Measurements from ENCODE around the gene CD244.

CD244 gene

DNA sequence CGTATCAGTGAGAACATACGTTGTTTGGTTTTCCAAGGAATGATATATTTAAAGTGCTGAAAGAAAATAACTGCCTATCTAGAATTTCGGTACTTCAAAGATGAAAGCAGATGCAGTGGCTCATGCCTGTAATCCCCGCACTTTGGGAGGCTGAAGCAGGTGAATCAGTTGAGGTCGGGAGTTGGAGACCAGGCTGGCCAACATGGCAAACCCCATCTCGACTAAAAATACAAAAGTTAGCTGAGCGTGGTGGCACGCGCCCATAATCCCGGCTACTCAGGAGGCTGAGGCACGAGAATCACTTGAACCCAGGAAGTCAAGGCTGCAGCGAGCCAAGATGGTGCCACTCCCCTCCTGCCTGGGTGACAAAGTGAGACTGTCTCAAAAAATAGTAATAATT is 16.4 kb downstream of the CD244 start:
- no peak for DNase-seq (ENCODE audit: low read depth in 4 of 4, low spot score in 1 of 4)

DNA sequence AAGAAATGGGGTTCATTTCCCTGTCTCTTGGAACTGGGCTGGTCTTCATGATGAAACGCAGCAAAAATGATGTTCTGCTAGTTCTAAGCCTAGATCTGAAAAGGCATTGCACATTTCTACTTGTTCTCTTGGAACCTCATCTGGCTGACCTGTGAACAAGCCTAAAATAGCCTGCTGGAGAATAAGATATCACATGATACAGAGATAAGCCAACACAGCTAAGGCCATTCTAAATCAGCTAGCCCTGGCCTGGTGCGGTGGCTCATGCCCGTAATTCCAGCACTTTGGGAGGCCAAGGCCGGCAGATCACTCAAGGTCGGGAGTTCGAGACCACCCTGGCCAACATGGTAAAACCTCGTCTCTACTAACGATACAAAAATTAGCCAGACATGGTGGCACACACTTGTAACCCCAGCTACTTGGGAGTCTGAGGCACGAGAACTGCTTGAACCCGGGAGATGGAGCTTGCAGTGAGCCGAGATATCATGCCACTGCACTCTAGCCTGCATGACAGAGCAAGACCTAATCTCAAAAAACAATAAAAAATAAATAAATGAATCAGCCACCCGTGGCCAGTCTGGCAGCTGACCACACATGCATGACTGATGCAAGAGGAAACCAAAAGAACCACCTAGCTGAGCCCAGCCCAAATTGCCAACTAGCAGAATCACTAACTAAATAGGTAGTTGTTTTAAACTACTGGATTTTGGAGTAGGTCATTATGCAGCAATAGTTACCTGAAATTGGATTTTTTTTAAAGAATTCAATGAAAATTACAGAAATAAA is 18.0 kb downstream of the CD244 start:
- no peak for DNase-seq (ENCODE audit: low read depth in 4 of 4, low spot score in 1 of 4)

DNA sequence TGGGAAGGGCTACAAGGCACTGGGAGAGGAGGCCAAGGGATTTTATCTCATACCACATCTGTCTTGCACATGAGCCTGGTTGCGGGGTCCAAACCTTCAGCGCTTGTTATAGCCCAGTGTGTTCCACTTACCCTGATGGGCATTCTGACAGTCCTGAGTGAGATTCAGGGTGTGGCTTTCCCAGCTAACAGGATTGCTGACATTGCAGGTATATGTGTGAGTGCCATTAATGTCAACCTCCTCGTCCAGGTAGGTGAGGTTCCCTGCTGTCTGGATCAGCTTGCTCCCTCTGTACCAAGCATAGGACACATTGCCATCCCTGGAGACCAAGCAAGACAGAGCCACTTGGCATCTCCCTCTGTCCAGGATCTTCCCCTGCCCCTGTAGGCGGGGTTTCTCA is 21.6 kb downstream of the CD244 start:
- DNase-seq (ENCODE audit: low read depth in 4 of 4, low spot score in 1 of 4) = no peak

DNA sequence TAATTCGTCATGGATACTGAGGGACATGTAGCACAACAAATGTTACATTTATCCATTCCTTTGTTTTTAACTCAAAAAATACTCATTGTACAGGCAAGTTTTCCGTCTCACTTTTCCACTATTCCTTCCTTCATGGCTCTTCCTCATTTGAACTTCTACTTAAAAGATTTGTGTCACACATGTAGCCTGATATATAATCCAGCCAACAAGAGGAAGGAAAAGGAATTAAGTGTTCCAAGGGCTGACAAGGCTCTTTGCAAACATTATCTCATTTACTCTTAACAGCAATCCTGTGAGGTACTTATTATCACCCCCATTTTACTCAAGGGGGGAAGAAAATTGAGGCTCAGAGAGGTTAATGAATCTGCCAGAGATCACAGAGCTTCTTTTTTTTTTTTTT is 22.9 kb downstream of the CD244 start:
- no peak for DNase-seq (ENCODE audit: low read depth in 4 of 4, low spot score in 1 of 4)

DNA sequence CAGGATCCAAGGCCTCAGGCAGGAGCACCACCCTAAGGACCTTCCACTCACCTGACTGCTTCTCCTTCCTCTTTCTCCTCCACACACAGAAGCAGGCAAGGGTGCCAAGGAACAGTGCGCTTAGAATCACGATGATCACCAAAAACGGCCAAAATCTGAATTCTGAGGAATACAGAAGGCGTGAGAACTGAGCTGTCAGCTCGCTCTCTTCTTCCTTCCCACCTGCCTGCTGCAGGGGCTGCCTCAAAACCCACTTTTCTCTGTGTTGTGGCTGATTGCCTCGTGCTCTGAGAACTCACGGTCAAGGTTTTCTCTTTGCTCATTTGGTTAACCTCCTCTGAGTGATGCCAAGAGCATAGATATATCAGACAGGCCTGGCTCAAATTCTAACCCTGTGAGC is 23.8 kb downstream of the CD244 start:
- no peak for DNase-seq (ENCODE audit: low read depth in 4 of 4, low spot score in 1 of 4)

DNA sequence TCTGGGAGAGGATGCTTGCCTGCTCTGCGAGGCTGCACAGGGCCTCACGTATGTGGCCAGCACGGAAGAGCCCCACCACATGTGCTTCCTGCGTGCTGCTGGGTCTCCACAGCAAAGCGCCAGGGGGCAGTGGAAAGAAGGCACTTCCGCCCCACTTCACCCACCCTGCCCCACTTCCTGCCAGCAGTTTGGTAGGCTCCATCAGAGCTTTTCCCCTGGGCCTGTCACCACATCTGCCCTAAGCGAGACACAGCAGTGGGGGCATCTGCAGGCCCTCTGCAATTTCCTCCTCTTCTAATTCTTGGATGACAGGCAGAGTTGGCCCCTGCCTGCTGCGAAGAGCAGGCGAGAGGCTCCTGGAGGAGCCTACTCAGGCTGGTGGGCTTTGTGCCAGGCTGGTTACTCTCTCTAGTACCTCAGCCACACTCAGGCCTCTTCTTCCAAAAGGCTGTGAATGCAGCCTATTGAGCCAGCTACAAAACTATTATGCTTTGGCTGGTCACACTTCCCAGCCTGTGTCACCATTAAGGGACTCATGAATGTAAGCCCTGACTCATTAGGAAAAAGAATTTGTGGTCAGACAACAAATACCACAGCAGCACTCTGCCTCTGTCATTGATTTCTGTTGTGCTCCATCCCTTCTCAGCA is 25.0 kb downstream of the CD244 start:
- DNase-seq (ENCODE audit: low read depth in 4 of 4, low spot score in 1 of 4) = peak; percentile 24 to 65 (median 37)

DNA sequence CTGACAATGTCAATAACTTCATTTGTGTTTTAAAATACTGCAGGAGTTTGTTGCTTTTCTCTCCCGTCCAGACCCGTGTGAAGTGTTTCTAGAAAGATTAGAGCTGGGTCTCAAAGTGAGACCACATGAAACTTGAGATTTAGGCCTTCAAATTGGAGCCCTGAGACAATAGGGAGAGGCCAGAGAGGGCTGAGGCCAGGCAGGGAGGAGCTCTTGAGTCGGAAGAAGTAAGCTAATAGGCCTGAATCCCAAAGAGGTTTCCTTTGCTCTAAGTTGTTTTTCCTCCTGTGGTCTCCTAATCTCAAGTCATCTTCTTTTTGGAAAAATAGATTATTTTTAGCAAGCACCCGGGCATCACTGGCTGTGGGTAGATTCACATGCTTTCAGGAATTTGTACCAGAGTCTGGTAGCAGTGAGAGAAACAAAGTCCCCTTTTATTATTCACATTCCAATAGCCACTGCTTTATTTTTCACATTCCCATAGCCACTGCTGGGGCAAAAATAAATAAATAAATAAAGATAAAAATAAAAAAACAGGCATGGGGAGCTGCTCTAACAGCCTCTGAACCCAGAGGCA is 25.6 kb downstream of the CD244 start:
- no peak for DNase-seq (ENCODE audit: low read depth in 4 of 4, low spot score in 1 of 4)

DNA sequence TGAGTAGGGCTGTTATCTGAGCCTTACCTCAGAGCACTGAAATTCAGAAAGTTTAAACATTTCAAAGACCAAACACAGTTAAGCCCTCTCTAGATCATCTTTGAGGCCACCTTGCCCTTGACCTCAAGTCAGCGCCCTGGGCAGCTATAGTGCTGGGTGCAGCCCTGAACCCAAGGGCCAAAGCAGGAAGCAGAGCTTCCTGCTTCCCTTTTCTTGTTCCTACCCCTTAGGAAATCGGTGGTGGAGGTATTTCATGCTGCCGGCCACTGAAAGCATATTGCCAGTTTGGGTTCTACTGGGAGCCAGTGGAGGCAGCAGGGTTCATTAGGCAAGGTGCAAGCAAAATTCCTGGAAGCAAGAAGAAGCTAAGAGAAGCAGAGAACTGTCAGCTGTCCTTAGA is 26.1 kb downstream of the CD244 start:
- no peak for DNase-seq (ENCODE audit: low read depth in 4 of 4, low spot score in 1 of 4)

DNA sequence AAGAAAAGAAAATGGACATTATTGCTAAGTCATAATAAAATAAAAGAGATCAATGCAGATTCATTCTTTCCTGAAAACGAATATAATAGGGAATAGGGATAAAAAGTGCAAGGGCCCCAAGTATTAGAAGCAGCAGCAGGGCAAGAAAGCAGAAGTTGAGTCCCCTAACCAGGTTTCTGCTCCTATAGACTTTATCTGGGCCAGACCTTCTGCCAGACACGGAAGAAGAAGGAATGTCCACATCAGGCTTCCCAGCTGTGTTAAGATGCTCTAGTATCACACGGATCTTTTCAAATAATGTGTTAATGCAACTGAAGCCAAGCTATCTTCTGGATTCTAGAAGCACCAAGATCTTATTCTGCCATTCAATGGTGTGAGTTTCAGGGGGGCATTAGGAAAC is 26.9 kb downstream of the CD244 start:
- no peak for DNase-seq (ENCODE audit: low read depth in 4 of 4, low spot score in 1 of 4)

DNA sequence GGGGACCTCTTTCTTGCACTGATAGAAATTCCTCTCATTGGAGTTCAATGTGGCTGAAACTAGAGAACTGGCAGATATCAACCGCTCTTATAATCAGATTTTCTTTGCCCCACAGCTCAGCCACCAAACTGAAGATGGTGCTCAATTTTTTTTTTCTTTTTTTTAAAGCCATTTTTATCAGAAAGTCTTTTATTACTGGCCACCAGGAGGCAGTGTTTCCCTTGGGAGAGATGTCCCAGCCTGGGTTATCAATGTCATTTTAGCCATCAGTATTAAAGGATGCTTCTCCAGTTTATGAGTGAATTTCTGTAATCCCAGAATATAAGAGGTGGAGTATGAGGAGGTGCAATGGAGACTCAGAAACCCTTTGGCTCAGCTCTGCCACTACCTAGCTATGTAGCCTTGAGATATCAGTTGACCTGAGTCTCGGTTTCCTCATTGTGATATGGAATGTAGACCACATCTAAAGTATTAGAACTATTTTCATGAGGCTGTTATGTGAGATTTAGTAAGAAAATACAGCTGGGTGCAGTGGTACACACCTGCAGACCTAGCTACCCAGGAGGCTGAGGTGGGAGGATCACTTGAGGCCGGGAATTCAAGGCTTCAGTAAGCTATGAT is 27.6 kb downstream of the CD244 start:
- peak in 2 of 4 experiments; percentile 26 to 49 for DNase-seq (ENCODE audit: low read depth in 4 of 4, low spot score in 1 of 4)

DNA sequence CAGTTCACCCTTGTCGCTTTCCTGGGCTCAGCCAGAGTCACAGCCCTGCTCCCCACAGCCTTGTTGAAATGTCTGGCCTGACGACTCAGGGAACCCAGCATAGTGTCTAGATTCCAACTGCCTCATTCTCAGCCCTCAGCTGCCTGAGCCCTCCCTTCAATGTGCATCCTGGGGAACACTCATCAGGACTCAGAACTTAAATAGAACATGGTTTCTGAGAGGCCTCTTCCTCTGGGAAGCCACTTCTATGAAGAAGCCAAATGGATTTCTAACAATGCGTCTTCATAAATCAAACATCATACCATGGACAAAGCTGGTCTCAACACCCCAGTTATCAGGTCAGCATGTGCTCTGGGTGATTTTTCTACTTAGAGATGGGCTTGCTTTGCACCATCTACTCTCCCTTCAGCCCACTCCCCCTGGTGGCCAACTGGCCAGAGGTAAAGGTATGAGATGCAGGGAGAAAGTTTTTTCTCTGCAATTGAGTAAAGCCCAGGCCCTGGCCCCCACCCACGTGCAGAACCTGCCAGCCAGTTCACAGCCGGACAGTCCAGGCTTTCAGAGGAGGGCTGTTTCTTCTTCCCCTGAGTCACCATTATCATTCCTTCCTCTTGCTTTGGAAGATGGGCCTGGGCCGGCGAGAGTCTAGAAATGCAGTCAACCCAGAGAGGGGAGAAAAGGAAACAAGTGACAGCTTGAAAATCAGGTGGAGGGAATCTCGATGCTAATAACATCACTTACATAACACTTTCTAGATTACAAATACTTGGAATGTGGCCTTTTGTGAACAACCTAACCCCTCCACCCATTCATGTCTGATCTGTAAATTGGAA is 32.1 kb downstream of the CD244 start:
- peak; percentile 56 to 68 (median 66) for DNase-seq (ENCODE audit: low read depth in 4 of 4, low spot score in 1 of 4)

DNA sequence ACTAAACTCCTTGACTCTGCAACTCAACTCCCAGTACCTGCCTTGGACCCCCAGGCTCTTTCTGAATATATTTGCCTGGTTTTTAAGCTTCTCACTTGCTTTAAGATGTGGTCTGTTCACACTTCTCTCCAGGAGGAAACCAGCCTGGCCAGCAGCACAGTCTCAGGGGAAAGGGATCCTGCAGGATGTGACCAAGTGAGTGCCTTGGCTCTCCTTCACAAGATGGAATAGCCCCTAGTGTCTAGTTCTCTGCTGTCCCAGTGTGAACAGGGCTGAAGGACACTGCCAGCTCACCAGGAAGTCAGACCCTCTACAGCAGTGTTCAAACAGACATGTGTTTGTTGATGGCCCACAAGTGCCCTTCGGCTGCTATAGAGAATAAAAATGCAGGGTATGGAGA is 32.9 kb downstream of the CD244 start:
- no peak for DNase-seq (ENCODE audit: low read depth in 4 of 4, low spot score in 1 of 4)

DNA sequence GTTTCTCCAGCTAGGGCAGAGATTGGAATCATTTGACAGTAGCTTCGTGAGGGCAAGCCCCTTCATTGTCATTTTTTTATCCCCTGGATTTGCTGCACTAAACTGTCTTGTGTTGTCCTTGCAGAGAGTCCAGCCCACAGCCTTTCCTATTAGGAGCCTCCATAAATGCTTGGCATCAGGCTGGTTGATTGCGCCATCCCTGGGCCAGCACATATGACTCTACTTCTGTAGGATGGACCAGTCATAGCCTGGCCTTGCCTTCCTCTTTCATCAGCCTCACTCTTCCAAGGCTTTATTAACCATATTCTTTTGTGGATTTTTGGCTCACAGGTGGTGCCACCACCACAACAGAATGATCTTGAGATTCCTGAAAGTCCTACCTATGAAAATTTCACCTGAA is 35.3 kb downstream of the CD244 start:
- DNase-seq (ENCODE audit: low read depth in 4 of 4, low spot score in 1 of 4) = no peak

DNA sequence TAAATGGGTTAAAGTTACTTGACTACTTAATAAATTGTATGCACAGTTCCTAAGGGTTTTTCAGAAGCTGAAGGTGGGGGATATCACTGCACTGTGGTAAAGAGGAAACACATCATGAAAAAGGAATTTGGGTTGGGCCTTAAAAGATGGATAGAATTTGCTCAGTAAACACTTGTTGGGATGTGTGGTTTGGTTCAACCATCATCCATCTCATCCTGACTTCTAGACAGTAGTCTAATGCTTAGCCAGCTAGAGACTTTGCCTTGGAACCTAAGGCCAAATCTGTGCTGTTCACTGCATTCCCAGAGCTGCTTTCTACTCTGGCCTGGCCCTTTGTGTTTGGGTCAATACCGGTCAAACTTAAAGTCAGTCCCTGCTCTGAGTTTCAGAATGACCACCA is 36.1 kb downstream of the CD244 start:
- no peak for DNase-seq (ENCODE audit: low read depth in 4 of 4, low spot score in 1 of 4)

DNA sequence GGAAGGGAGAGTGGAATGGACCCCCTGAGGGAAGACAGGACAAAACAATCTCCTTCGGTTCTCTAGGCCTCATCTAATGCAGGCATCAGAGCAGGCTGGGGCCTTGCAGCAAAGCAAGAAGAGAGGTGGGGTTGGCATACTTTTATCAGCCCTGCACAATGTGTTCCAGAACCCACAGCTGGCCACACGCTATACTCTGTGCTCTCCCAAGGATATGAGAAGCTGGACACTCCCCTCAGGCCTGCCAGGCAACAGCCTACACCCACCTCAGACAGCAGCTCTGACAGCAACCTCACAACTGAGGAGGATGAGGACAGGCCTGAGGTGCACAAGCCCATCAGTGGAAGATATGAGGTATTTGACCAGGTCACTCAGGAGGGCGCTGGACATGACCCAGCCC is 39.4 kb downstream of the CD244 start:
- no peak for DNase-seq (ENCODE audit: low read depth in 4 of 4, low spot score in 1 of 4)

DNA sequence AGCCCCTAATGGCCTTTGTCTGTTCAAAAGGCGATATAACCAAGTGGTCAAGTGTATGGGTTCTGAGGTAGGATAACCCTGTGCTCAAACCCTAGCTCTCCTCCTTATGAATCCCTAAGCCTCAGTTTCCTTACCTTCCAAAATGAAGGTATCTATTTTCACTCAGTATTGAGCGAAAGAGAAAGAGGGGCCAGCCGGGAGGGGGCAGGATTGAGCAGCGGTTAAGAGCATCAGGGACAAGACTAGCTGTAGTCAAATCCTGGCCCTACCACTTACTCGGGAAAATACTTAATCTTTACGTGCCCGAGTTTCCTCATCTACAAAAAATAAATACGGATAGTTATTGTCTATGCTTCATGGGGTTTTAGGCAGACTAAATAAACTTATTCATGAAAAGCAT is 41.1 kb downstream of the CD244 start:
- no peak for DNase-seq (ENCODE audit: low read depth in 4 of 4, low spot score in 1 of 4)

DNA sequence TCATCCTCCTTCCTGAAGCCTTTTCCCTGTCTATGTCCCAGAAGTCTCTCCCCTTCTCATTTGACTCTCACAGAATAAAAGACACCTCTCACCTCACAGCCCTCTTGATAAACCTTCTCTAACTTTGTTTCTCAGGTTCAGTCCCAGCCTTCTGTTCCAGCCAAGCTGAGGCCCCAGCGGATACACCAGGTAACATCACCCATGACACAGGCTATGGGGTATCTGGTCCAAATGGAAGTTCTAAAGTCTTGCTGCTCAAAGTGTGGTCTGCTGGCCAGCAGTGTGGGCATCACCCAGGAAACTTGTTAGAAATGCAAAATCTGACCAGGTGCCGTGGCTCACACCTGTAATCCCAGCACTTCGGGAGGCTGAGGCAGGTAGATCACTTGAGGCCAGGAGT is 43.5 kb downstream of the CD244 start:
- DNase-seq (ENCODE audit: low read depth in 4 of 4, low spot score in 1 of 4) = no peak

DNA sequence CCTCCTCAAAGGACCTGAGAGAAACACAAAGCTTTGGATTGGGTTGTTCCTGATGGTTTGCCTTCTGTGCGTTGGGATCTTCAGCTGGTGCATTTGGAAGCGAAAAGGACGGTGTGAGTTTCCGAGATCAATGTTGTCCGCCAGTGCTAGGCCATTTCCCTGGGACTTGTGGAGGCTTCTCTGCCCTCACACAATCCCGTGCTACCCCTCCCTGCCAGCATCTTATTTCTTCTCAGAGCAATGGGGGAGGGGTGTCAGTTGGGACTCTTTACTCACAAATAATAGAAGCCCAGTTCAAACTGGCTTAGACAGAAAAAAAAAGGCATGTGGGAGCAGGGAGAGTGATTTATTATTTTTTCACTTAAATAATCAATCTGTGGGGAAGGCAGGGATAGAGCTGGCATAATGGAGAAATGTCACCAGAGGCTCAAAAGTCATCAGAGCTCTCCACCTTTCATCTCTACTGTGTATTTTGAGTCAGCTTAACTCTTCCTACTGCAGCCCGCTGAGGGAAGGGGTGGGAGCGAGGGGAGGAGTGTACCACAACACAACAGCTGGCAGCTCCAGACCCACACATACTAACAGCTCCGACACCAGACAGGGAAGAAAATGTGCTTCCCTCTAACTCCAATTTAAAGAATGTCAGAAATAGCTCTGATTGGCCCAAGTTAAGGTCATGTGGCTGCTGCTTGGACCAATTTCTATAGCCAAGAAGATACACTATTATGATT is 44.3 kb downstream of the CD244 start:
- no peak for DNase-seq (ENCODE audit: low read depth in 4 of 4, low spot score in 1 of 4)

DNA sequence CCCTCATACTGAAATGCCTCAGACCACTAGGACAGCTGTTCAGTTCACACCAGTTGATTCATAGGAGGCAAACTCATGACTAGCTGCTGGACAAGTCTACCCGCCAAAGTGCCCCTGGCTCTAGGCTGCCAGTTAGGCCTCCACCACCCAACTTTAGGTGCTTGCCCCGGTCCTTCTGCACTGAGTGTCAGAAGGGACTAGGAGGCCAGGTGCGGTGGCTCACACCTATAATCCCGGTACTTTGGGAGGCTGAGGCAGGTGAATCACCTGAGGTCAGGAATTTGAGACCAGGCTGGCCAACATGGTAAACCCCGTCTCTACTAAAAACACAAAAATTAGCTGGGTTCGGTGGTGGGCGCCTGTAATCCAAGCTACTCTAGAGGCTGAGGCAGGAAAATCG is 47.8 kb downstream of the CD244 start:
- no peak for DNase-seq (ENCODE audit: low read depth in 4 of 4, low spot score in 1 of 4)

DNA sequence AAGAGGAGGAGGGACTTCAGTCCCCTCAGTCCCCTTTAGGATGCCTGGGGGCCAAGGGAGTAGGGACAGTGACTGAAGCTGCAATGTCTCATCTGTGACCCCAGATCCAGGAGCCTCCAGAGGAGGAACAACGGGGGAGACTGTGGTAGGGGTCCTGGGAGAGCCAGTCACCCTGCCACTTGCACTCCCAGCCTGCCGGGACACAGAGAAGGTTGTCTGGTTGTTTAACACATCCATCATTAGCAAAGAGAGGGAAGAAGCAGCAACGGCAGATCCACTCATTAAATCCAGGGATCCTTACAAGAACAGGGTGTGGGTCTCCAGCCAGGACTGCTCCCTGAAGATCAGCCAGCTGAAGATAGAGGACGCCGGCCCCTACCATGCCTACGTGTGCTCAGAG is 48.4 kb downstream of the CD244 start:
- no peak for DNase-seq (ENCODE audit: low read depth in 4 of 4, low spot score in 1 of 4)

DNA sequence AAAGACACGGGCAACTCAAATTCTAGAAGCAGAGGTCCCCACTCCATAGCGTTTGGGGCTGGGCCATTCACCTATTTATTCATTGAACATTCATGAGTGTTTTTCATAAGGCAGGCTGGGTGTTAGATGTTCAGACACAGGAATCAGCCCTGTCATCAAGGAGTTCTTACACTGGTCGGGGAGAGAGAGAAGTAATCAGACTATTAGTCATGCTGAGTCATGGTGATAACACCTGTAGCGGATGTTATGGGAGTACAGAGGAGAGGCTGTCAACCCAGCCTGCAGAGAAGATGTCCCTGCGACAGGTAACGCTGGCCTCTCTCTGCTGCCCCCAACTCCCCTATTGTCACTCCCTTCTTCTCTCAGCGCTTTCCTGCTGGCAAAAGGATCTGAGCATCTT is 49.5 kb downstream of the CD244 start:
- no peak for DNase-seq (ENCODE audit: low read depth in 4 of 4, low spot score in 1 of 4)
